GM12878 (cell line): ENCODE data around the gene TMEM25. TPM values are rescaled to one million over a fixed set of nuclear protein-coding genes. Genes with fewer than 3 reads are reported as not detected.

Source experiments
- ATAC-seq: fragments of 200-7000 bp; cut with Tn5 transposase; 3 replicates; pipeline ENCODE4 v1.9.1; 2020; ENCODE audit warnings: mild to moderate bottlenecking, moderate library complexity
- BruUV-seq: library from RNA; stranded (reverse); fragments of 400-500 nt; replicated peaks from 2 replicates; lab custom pipeline; 2021; lab: Mats Ljungman, UMichigan
- CTCF ChIA-PET: fragments of 300-600 bp; sonication (Branson Sonifier 250); formaldehyde crosslinking; extraction: SDS; loops from one replicate; lab custom pipeline; 2021; ENCODE audit warnings: inconsistent platforms; lab: Yijun Ruan, JAX
- POLR2A ChIA-PET: fragments of 350-600 bp; formaldehyde crosslinking; extraction: SDS; loops from one replicate; lab custom pipeline; 2021; ENCODE audit warnings: inconsistent platforms; lab: Charles Lee
- RAD21 ChIA-PET: fragments of 300-600 bp; sonication (Branson Sonifier 250); formaldehyde crosslinking; loops from one replicate; lab custom pipeline; 2023; ENCODE audit warnings: antibody characterized with exemption; ENCODE audit not compliant: unreplicated experiment; lab: Charles Lee
- SMC1A ChIA-PET: fragments of 300-600 bp; sonication (Branson Sonifier 250); formaldehyde crosslinking; loops from one replicate; lab custom pipeline; 2023; ENCODE audit not compliant: unreplicated experiment, uncharacterized antibody; lab: Charles Lee
- DNase-seq: peaks from one replicate; pipeline ENCODE4 v3.0.0-alpha.2; 2011; ENCODE audit warnings: low read depth, low spot score
- FAIRE-seq: peaks from 3 replicates; lab custom pipeline; 2011; peaks lifted over from hg19 to GRCh38; lab: Jason Lieb, UNC
- H2AFZ ChIP-seq: 2 replicates; pipeline ENCODE4 v1.6.0; 2011; ENCODE audit warnings: low read depth, low read length, control low read depth; ENCODE audit not compliant: control insufficient read depth
- H3K27ac ChIP-seq: 2 replicates; pipeline ENCODE4 v1.5.1; 2011; ENCODE audit warnings: control low read depth; ENCODE audit not compliant: control insufficient read depth, insufficient read depth
- H3K27me3 ChIP-seq, 2 experiments: replicated peaks in 1 of 2; 2 replicates each; pipeline versions ENCODE4 v1.6.0 to v1.6.1; 2011; ENCODE audit warnings: low read length in 1 of 2; ENCODE audit not compliant: control insufficient read depth in 2 of 2, insufficient read depth in 2 of 2
- H3K36me3 ChIP-seq, 2 experiments: 2 replicates each; pipeline ENCODE4 v1.5.1; 2011; ENCODE audit warnings: low read length in 1 of 2; ENCODE audit not compliant: control insufficient read depth in 2 of 2, insufficient read depth in 2 of 2
- H3K4me1 ChIP-seq: 2 replicates; pipeline ENCODE4 v1.6.1; 2011; ENCODE audit warnings: mild to moderate bottlenecking, low read length, moderate library complexity, mixed read lengths; ENCODE audit not compliant: control insufficient read depth, insufficient read depth
- H3K4me2 ChIP-seq: 2 replicates; pipeline ENCODE4 v1.6.0; 2011; ENCODE audit warnings: control low read depth; ENCODE audit not compliant: control insufficient read depth, insufficient read depth
- H3K4me3 ChIP-seq: fragments of 200-600 bp; sonication (generic); 2 replicates; pipeline ENCODE4 v1.5.1; 2016
- H3K79me2 ChIP-seq: 2 replicates; pipeline ENCODE4 v1.6.0; 2011; ENCODE audit warnings: low read length; ENCODE audit not compliant: control insufficient read depth, insufficient read depth
- H3K9ac ChIP-seq: 2 replicates; pipeline ENCODE4 v1.8.0; 2011; ENCODE audit warnings: low read length, control low read depth, mixed read lengths; ENCODE audit not compliant: control insufficient read depth, insufficient read depth
- H3K9me3 ChIP-seq: replicated peaks from 3 replicates; pipeline ENCODE4 v1.5.1; 2011; ENCODE audit warnings: mild to moderate bottlenecking, low read length; ENCODE audit not compliant: control insufficient read depth, insufficient read depth
- H4K20me1 ChIP-seq: 2 replicates; pipeline ENCODE4 v1.6.0; 2011; ENCODE audit not compliant: control insufficient read depth, insufficient read depth
- ASH2L ChIP-seq: fragments of 300-600, 200-600 bp; sonication (generic); IDR thresholded peaks from 2 replicates; pipeline ENCODE4 v1.6.1; 2017; ENCODE audit warnings: low read depth, mild to moderate bottlenecking, borderline replicate concordance
- BMI1 ChIP-seq: fragments of 450-650 bp; IDR thresholded peaks from 2 replicates; pipeline ENCODE4 v1.6.1; 2016; ENCODE audit warnings: mild to moderate bottlenecking, moderate library complexity, borderline replicate concordance
- CHD4 ChIP-seq: fragments of 200-600 bp; sonication (generic); IDR thresholded peaks from 2 replicates; pipeline ENCODE4 v1.6.1; 2016; ENCODE audit warnings: mild to moderate bottlenecking
- EP300 ChIP-seq, 2 experiments: fragments of 150-350 bp in 1 of 2; IDR thresholded peaks; 2 replicates each; pipeline ENCODE4 v1.6.1; 2011 to 2012; ENCODE audit warnings: low read depth in 2 of 2, low read length in 2 of 2, borderline replicate concordance in 1 of 2, improper control_type of control experiment in 1 of 2, inconsistent platforms in 1 of 2; ENCODE audit not compliant: control insufficient read depth in 1 of 2
- EZH2 ChIP-seq: IDR thresholded peaks from 2 replicates; pipeline ENCODE4 v1.6.1; 2012; ENCODE audit warnings: low read depth, mild to moderate bottlenecking, control low read depth, inconsistent platforms, low read length, borderline replicate concordance; ENCODE audit not compliant: control insufficient read depth
- FOS ChIP-seq: IDR thresholded peaks from 3 replicates; pipeline ENCODE4 v1.6.1; 2011; ENCODE audit warnings: borderline replicate concordance; ENCODE audit not compliant: insufficient read length; ENCODE audit errors: extremely low read depth
- RB1 ChIP-seq: fragments of 450-650 bp; formaldehyde crosslinking; IDR thresholded peaks from 2 replicates; pipeline ENCODE4 v1.6.1; 2017; ENCODE audit warnings: mild to moderate bottlenecking, borderline replicate concordance
- RELA ChIP-seq: fragments of 450-650 bp; IDR thresholded peaks from 2 replicates; pipeline ENCODE4 v1.8.0; 2014; ENCODE audit warnings: borderline replicate concordance; ENCODE audit not compliant: partially characterized antibody
- STAT1 ChIP-seq: fragments of 450-650 bp; conservative IDR thresholded peaks from 2 replicates; pipeline ENCODE4 v1.6.1; 2014; ENCODE audit warnings: antibody characterized with exemption, mild to moderate bottlenecking
- TCF7 ChIP-seq: IDR thresholded peaks from 2 replicates; pipeline ENCODE4 v1.6.1; 2014; ENCODE audit warnings: antibody characterized with exemption, borderline replicate concordance
- WRNIP1 ChIP-seq: IDR thresholded peaks from 2 replicates; pipeline ENCODE4 v1.6.1; 2011; ENCODE audit warnings: low read depth, low read length, improper control_type of control experiment, borderline replicate concordance
- YY1 ChIP-seq: IDR thresholded peaks from 2 replicates; pipeline ENCODE4 v1.6.1; 2011; ENCODE audit warnings: low read depth, mild to moderate bottlenecking, low read length
- ZZZ3 ChIP-seq: IDR thresholded peaks from 2 replicates; pipeline ENCODE4 v1.6.1; 2011; ENCODE audit warnings: low read depth; ENCODE audit not compliant: control insufficient read depth, insufficient read length
- in situ Hi-C: fragments of 300-500 bp; cut with MboI; formaldehyde crosslinking; loops from 9 replicates; pipeline ENCODE4 v1.14.3; 2018; ENCODE audit warnings: mixed read lengths
- intact Hi-C: fragments of 100-400 bp; cut with micrococcal nuclease; formaldehyde crosslinking; loops from one replicate; pipeline ENCODE4 v1.14.2; 2022; ENCODE audit not compliant: unreplicated experiment
- polyA plus RNA-seq, 11 experiments: library from polyadenylated mRNA; depleted of rRNA in 4 of 11; unstranded in 6 of 11; stranded (reverse) in 5 of 11; fragments of >200 nt; fragmentation: Nextera tagmentation in 4 of 11; fragmentation: Illumina TruSeq in 1 of 11; extraction: Ambion mirVana in 4 of 11; extraction: Trizol in 1 of 11; gene quantifications; 1 replicate in 1 of 11; 2 replicates in 10 of 11; pipeline versions ENCODE4 v1.2.1 to v1.2.3, GENCODE V29; 2011 to 2016; ENCODE audit warnings: inconsistent platforms in 2 of 11, missing spikeins in 2 of 11, low read depth in 1 of 11
- total RNA-seq, 4 experiments: library from RNA; depleted of rRNA in 3 of 4; stranded (reverse); fragments of >200 nt in 3 of 4; fragmentation: Illumina TruSeq in 1 of 4; extraction: Trizol in 1 of 4; gene quantifications; 2 replicates each; pipeline versions ENCODE4 v1.2.1 to v1.2.3, GENCODE V29; 2013 to 2021
- TF ChIP-seq, protein P1 (sequence below): fragments of 150-350 bp; IDR thresholded peaks from 2 replicates; pipeline ENCODE4 v1.6.1; 2016; ENCODE audit warnings: low read depth, low read length

The TMEM25 gene
- total and polyA plus RNA-seq, 10 of the 15 experiments (the other 5 are each of a cell fraction or from before 2014, with no cell fraction given): 1.4 to 13.9 (median 7.8) TPM

DNA sequence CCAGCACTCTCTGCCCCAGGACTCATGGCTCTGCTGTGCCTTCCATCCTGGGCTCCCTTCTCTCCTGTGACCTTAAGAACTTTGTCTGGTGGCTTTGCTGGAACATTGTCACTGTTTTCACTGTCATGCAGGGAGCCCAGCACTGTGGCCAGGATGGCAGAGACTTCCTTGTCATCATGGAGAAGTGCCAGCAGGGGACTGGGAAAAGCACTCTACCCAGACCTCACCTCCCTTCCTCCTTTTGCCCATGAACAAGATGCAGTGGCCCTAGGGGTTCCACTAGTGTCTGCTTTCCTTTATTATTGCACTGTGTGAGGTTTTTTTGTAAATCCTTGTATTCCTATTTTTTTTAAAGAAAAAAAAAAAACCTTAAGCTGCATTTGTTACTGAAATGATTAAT lies 6.6 kb upstream of the TMEM25 start:
- Histone ChIP-seq H3K79me2 (no peaks in the 10 kb centered on the region), H3K4me1 (no peaks in the 10 kb centered on the region), H3K9me3 (no peaks in the 10 kb centered on the region), H3K27ac (no peak overlapping the region), H3K27me3 (no peaks in the 10 kb centered on the region), H3K4me2 (no peak overlapping the region), H2AFZ (no peak overlapping the region), H3K4me3 (no peak overlapping the region), H4K20me1 (no peaks in the 10 kb centered on the region; the same call in 1 of the 2 replicates), H3K36me3 (peaks cover 20 to 30% of the 10 kb centered on the region in 2 experiments), H3K9ac (no peak overlapping the region)
- ChIA-PET SMC1A (no interaction called here), POLR2A (interaction anchor here (0.6 kb wide), 2 partner anchors 61 to 139 kb away, joined by 3 read pairs; no protein-coding TSS in a partner anchor), CTCF (interaction anchor here (0.6 to 0.9 kb wide), 2 partner anchors 19 to 24 kb away, joined by 3 read pairs; no protein-coding TSS in a partner anchor), RAD21 (no interaction called here)
- BruUV-seq: no TSS peak
- ATAC-seq (no peak), FAIRE-seq (no peak), DNase-seq (no peak)
- no peak for TF ChIP-seq CHD4
- TF ChIP-seq YY1: no peak
- no peak for TF ChIP-seq WRNIP1
- TF ChIP-seq FOS: no peak
- TF ChIP-seq RB1: no peak
- TF ChIP-seq TCF7: no peak
- no peak for TF ChIP-seq ASH2L
- TF ChIP-seq, protein P1, sequence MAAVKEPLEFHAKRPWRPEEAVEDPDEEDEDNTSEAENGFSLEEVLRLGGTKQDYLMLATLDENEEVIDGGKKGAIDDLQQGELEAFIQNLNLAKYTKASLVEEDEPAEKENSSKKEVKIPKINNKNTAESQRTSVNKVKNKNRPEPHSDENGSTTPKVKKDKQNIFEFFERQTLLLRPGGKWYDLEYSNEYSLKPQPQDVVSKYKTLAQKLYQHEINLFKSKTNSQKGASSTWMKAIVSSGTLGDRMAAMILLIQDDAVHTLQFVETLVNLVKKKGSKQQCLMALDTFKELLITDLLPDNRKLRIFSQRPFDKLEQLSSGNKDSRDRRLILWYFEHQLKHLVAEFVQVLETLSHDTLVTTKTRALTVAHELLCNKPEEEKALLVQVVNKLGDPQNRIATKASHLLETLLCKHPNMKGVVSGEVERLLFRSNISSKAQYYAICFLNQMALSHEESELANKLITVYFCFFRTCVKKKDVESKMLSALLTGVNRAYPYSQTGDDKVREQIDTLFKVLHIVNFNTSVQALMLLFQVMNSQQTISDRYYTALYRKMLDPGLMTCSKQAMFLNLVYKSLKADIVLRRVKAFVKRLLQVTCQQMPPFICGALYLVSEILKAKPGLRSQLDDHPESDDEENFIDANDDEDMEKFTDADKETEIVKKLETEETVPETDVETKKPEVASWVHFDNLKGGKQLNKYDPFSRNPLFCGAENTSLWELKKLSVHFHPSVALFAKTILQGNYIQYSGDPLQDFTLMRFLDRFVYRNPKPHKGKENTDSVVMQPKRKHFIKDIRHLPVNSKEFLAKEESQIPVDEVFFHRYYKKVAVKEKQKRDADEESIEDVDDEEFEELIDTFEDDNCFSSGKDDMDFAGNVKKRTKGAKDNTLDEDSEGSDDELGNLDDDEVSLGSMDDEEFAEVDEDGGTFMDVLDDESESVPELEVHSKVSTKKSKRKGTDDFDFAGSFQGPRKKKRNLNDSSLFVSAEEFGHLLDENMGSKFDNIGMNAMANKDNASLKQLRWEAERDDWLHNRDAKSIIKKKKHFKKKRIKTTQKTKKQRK: no peak
- TF ChIP-seq STAT1: no peak
- TF ChIP-seq BMI1: no peak
- TF ChIP-seq EP300 (IDR thresholded peaks at IDR 0.05; ENCODE audit: borderline replicate concordance in 1 of 2, control insufficient read depth in 1 of 2, low read depth in 2 of 2, low read length in 2 of 2): no peak
- no peak for TF ChIP-seq ZZZ3
- TF ChIP-seq RELA: no peak
- no peak for TF ChIP-seq EZH2
- in situ Hi-C loops: no loop called here
- intact Hi-C loops: no loop called here
